BLaER1 treated with 17β-estradiol and CSF1 and Interleukin-3, amounts not matched to agents 10 nM and 100 nM (cell line): Measurements from ENCODE around the gene HACL1.

Experiments used
- H3K27ac ChIP-seq, 11 experiments: shearing (Covaris generic); formaldehyde crosslinking; 2 replicates each; pipeline ENCODE4 v1.8.1; 2022
- H3K27me3 ChIP-seq, 11 experiments: shearing (Covaris generic); formaldehyde crosslinking; 2 replicates each; pipeline ENCODE4 v1.8.1; 2022
- H3K36me3 ChIP-seq, 11 experiments: shearing (Covaris generic); formaldehyde crosslinking; 2 replicates each; pipeline ENCODE4 v1.8.1; 2022
- H3K4me1 ChIP-seq, 10 experiments: shearing (Covaris generic); formaldehyde crosslinking; 2 replicates each; pipeline ENCODE4 v1.8.1; 2022
- H3K4me2 ChIP-seq, 11 experiments: shearing (Covaris generic); formaldehyde crosslinking; 2 replicates each; pipeline ENCODE4 v1.8.1; 2022
- H3K4me3 ChIP-seq, 10 experiments: shearing (Covaris generic); formaldehyde crosslinking; 2 replicates each; pipeline ENCODE4 v1.8.1; 2022
- H3K9ac ChIP-seq, 11 experiments: shearing (Covaris generic); formaldehyde crosslinking; 2 replicates each; pipeline ENCODE4 v1.8.1; 2022
- H3K9me3 ChIP-seq, 11 experiments: shearing (Covaris generic); formaldehyde crosslinking; replicated peaks in 1 of 11; 2 replicates each; pipeline ENCODE4 v1.8.1; 2022
- H4K20me1 ChIP-seq, 11 experiments: shearing (Covaris generic); formaldehyde crosslinking; 2 replicates each; pipeline ENCODE4 v1.8.1; 2022
- Cebpa-rat ChIP-seq, 11 experiments: shearing (Covaris generic); IDR thresholded peaks; 2 replicates each; pipeline ENCODE4 v1.8.1; 2022

HACL1 gene

GRCh38 chr3:15520185-15520584 is 81.2 kb downstream of the HACL1 start:
- Histone ChIP-seq H3K27me3 (no peaks in the 10 kb centered on the region), H3K27ac (peak overlapping the region in 5 of 11 experiments; percentile 31 to 67 (median 50); a peak in 8 of 22 replicates), H3K9me3 (peaks cover 0 to under 1% (median 0%) of the 10 kb centered on the region in 11 experiments; a peak in 1 of 22 replicates), H3K9ac (peak overlapping the region in 3 of 11 experiments; percentile 10 to 48 (median 20); a peak in 2 of 22 replicates), H3K36me3 (no peaks in the 10 kb centered on the region), H4K20me1 (no peaks in the 10 kb centered on the region), H3K4me2 (peak overlapping the region; percentile 68 to 89 (median 80)), H3K4me1 (peaks cover 20 to 57% (median 28%) of the 10 kb centered on the region in 10 experiments), H3K4me3 (no peak overlapping the region)
- no peak for TF ChIP-seq Cebpa-rat (IDR thresholded peaks at IDR 0.05)

GRCh38 chr3:15519096-15519495 is 82.3 kb downstream of the HACL1 start:
- Histone ChIP-seq H3K36me3 (no peaks in the 10 kb centered on the region), H3K9me3 (no peaks in the 10 kb centered on the region), H3K9ac (no peak overlapping the region), H3K27ac (no peak overlapping the region; a peak in 1 of 22 replicates), H3K4me3 (no peak overlapping the region), H3K4me2 (peak overlapping the region in 1 of 11 experiments; percentile 18; a peak in 1 of 22 replicates), H3K4me1 (peaks cover 20 to 57% (median 32%) of the 10 kb centered on the region in 10 experiments), H4K20me1 (no peaks in the 10 kb centered on the region), H3K27me3 (no peaks in the 10 kb centered on the region)
- TF ChIP-seq Cebpa-rat (IDR thresholded peaks at IDR 0.05): no peak

- Histone ChIP-seq H3K27me3 (no peaks in the 10 kb centered on the region), H3K9ac (no peak overlapping the region), H3K9me3 (no peaks in the 10 kb centered on the region), H4K20me1 (no peaks in the 10 kb centered on the region), H3K36me3 (no peaks in the 10 kb centered on the region), H3K4me3 (no peak overlapping the region), H3K27ac (no peak overlapping the region), H3K4me2 (no peak overlapping the region), H3K4me1 (peaks cover 0 to 26% (median 15%) of the 10 kb centered on the region in 10 experiments; a peak in 17 of 20 replicates)
- TF ChIP-seq Cebpa-rat (IDR thresholded peaks at IDR 0.05): no peak
These were observed 86.6 kb downstream of the HACL1 start for GRCh38 chr3:15514663-15515340.

GRCh38 chr3:15513810-15514662 is 87.3 kb downstream of the HACL1 start:
- Histone ChIP-seq H3K4me1 (peaks cover 0 to 23% (median 15%) of the 10 kb centered on the region in 10 experiments; a peak in 13 of 20 replicates), H3K9me3 (no peaks in the 10 kb centered on the region), H3K36me3 (no peaks in the 10 kb centered on the region), H3K4me2 (peak overlapping the region in 7 of 11 experiments; percentile 1 to 23 (median 9); a peak in 4 of 22 replicates), H4K20me1 (no peaks in the 10 kb centered on the region), H3K27ac (no peak overlapping the region), H3K4me3 (no peak overlapping the region), H3K9ac (no peak overlapping the region), H3K27me3 (no peaks in the 10 kb centered on the region)
- no peak for TF ChIP-seq Cebpa-rat (IDR thresholded peaks at IDR 0.05)

GRCh38 chr3:15513116-15513515 is 88.3 kb downstream of the HACL1 start:
- Histone ChIP-seq H3K36me3 (no peaks in the 10 kb centered on the region), H3K4me1 (peaks cover 0 to 23% (median 15%) of the 10 kb centered on the region in 10 experiments; a peak in 13 of 20 replicates), H3K27ac (no peak overlapping the region), H4K20me1 (no peaks in the 10 kb centered on the region), H3K9ac (no peak overlapping the region), H3K4me3 (no peak overlapping the region), H3K4me2 (no peak overlapping the region), H3K9me3 (no peaks in the 10 kb centered on the region), H3K27me3 (no peaks in the 10 kb centered on the region)
- no peak for TF ChIP-seq Cebpa-rat (IDR thresholded peaks at IDR 0.05)

GRCh38 chr3:15512166-15512565 is 89.2 kb downstream of the HACL1 start:
- no peaks in the 10 kb centered on the region for H3K27me3 ChIP-seq
- no peaks in the 10 kb centered on the region for H3K9me3 ChIP-seq
- H4K20me1 ChIP-seq: no peaks in the 10 kb centered on the region
- peaks cover 0 to 23% (median 14%) of the 10 kb centered on the region in 10 experiments; a peak in 13 of 20 replicates for H3K4me1 ChIP-seq
- no peak for TF ChIP-seq Cebpa-rat (IDR thresholded peaks at IDR 0.05)
- H3K9ac ChIP-seq: no peak overlapping the region
- H3K27ac ChIP-seq: no peak overlapping the region
- H3K4me2 ChIP-seq: peak overlapping the region in 1 of 11 experiments; percentile 8; a peak in 3 of 22 replicates
- no peak overlapping the region for H3K4me3 ChIP-seq
- H3K36me3 ChIP-seq: no peaks in the 10 kb centered on the region

- no peaks in the 10 kb centered on the region for H3K9me3 ChIP-seq
- no peak overlapping the region for H3K27ac ChIP-seq
- peak overlapping the region in 7 of 11 experiments; percentile 9 to 43 (median 24); a peak in 7 of 22 replicates for H3K4me2 ChIP-seq
- no peaks in the 10 kb centered on the region for H4K20me1 ChIP-seq
- H3K9ac ChIP-seq: no peak overlapping the region
- TF ChIP-seq Cebpa-rat (IDR thresholded peaks at IDR 0.05): no peak
- peaks cover 0 to 23% (median 13%) of the 10 kb centered on the region in 10 experiments; a peak in 13 of 20 replicates for H3K4me1 ChIP-seq
- H3K36me3 ChIP-seq: no peaks in the 10 kb centered on the region
- no peak overlapping the region for H3K4me3 ChIP-seq
- H3K27me3 ChIP-seq: no peaks in the 10 kb centered on the region
These were observed 90.2 kb downstream of the HACL1 start for GRCh38 chr3:15511156-15511555.
